ENCODE data around the gene SPATA19.

- no peak for TF ChIP-seq YY1 (IDR thresholded peaks at IDR 0.05)
- no peak for TF ChIP-seq JUND (IDR thresholded peaks at IDR 0.05)
- TF ChIP-seq CTCF (IDR thresholded peaks at IDR 0.05; ENCODE audit: low read depth, low read length, missing input control) = no peak
Measured at GRCh38 chr11:133832096-133832990, 13.0 kb downstream of the SPATA19 start.

Data from liver (tissue), 3 donors.